ENCODE results near the gene SYNE3.

The SYNE3 gene

GRCh38 chr14:95468448-95469133 is 47.9 kb downstream of the SYNE3 start:
- DNase-seq: no peak

- DNase-seq: no peak
These were observed 48.8 kb downstream of the SYNE3 start for GRCh38 chr14:95467657-95468056.

- no peak for DNase-seq
These were observed 49.2 kb downstream of the SYNE3 start for GRCh38 chr14:95467232-95467631.

All from activated CD4-positive, alpha-beta T cell treated with anti-CD3 and anti-CD28 coated beads, Interleukin-10, Interleukin-2, amounts not matched to agents 100 ng/mL and 50 ng/mL, durations not matched to agents 16 hours and 8 hours (primary cell).